Large intestine (tissue), 3 donors: ENCODE measurements around the gene AMMECR1. TPM values are rescaled to one million over a fixed set of nuclear protein-coding genes. Genes with fewer than 3 reads are reported as not detected.
"Not testable (repeated sequence)": the region's sequence is repeated elsewhere in the genome, so short reads cannot be mapped to it uniquely, and the experiment has no call there.

Source experiments
- DNase-seq, 2 donors: peaks; one replicate each; pipeline versions ENCODE4 v3.0.0 to v3.0.0-alpha.2; 2013
- H3K27ac ChIP-seq: one replicate; pipeline ENCODE4 v1.5.1; 2013; ENCODE audit warnings: low read length
- H3K27me3 ChIP-seq: 2 replicates; pipeline ENCODE4 v1.6.1; 2013; ENCODE audit warnings: low read length; ENCODE audit not compliant: control insufficient read depth, insufficient read depth
- H3K36me3 ChIP-seq: 2 replicates; pipeline ENCODE4 v1.6.1; 2013; ENCODE audit warnings: low read length; ENCODE audit not compliant: control insufficient read depth, insufficient read depth
- H3K4me1 ChIP-seq: one replicate; pipeline ENCODE4 v1.6.1; 2013; ENCODE audit warnings: low read length; ENCODE audit not compliant: control insufficient read depth, insufficient read depth
- H3K4me3 ChIP-seq: one replicate; pipeline ENCODE4 v1.5.1; 2013; ENCODE audit warnings: low read length
- H3K9me3 ChIP-seq: one replicate; pipeline ENCODE4 v1.6.1; 2013; ENCODE audit warnings: mild to moderate bottlenecking, low read depth, low read length, moderate library complexity; ENCODE audit not compliant: control insufficient read depth
- WGBS: methylation state at CpG from one replicate; pipeline ENCODE4 v1.1.5; 2013; ENCODE audit warnings: low lambda C conversion rate; ENCODE audit not compliant: insufficient coverage; 5-methylcytosine and 5-hydroxymethylcytosine counted together
- polyA plus RNA-seq: library from polyadenylated mRNA; unstranded; fragments of 120-200 nt; gene quantifications from one replicate; pipeline ENCODE4 v1.2.1, GENCODE V29; 2013

AMMECR1 gene
- polyA plus RNA-seq, 1 donor = 9.9 TPM

DNA sequence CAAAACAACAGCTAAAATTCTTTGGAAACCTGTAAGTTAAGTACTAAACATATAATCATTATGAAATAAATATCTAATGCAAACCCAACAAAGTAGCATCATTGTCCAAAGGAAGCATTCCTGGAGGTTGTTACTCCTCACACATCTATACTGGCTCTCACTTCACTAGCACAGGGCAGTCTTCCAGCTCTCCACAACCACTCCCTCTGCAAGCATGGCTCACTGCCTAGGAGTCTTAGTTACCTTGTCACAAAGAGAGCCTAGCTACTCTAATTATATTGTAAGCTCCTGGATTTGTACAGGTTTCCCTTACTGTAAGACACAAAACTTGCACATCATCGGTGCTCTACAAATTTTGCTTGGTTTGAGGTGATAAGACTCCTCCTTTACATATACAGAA lies 76.1 kb downstream of the AMMECR1 start:
- Histone ChIP-seq H3K4me1 (no peaks in the 10 kb centered on the region), H3K27ac (no peak overlapping the region), H3K27me3 (no peaks in the 10 kb centered on the region), H3K4me3 (no peak overlapping the region), H3K36me3 (no peaks in the 10 kb centered on the region), H3K9me3 (no peaks in the 10 kb centered on the region)
- WGBS = no CpG with 5 or more reads among the region's 1 CpG
- DNase-seq = no peak

GRCh38 chrX:110238259-110238658 lies 79.6 kb downstream of the AMMECR1 start:
- H3K4me1 ChIP-seq, DNase-seq, H3K36me3 ChIP-seq, H3K27ac ChIP-seq, H3K4me3 ChIP-seq, H3K9me3 ChIP-seq, H3K27me3 ChIP-seq: not testable (repeated sequence)
- no CpG with 5 or more reads among the region's 5 CpGs for WGBS

- DNase-seq, H3K4me1 ChIP-seq, H3K4me3 ChIP-seq, H3K27ac ChIP-seq, H3K27me3 ChIP-seq, H3K36me3 ChIP-seq, H3K9me3 ChIP-seq: not testable (repeated sequence)
- WGBS = no CpG with 5 or more reads among the region's 3 CpGs
Observed at GRCh38 chrX:110231485-110231884, 86.4 kb downstream of the AMMECR1 start.

GRCh38 chrX:110229497-110230111 lies 88.3 kb downstream of the AMMECR1 start:
- not testable (repeated sequence) for H3K36me3 ChIP-seq, H3K27me3 ChIP-seq, H3K9me3 ChIP-seq, H3K4me1 ChIP-seq
- no CpG with 5 or more reads among the region's 21 CpGs for WGBS
- peak overlapping the region; percentile 38 for H3K4me3 ChIP-seq
- peak; percentile 16 to 48 for DNase-seq
- peak overlapping the region; percentile 47 for H3K27ac ChIP-seq

GRCh38 chrX:110228453-110228852 lies 89.4 kb downstream of the AMMECR1 start:
- H3K36me3 ChIP-seq = no peaks in the 10 kb centered on the region

DNA sequence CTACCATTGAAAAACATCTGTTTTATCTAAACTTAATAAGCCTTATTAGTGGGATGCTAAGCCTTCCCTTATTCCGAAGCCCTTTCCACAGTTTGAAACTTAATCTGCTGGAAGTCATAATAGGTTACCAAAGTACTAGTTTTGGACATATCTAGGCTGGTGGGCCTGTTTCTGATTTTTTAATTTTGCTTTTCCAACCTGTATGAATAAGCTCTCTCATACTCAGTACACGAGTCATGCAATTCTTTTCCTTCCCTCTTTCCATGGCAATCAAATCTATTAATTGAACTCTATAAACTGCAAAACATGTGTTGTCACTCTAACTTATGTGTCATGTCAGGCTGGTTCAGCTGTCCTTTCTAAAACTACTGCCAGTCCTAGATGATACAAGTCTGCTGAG lies 91.0 kb downstream of the AMMECR1 start:
- no peaks in the 10 kb centered on the region for H3K4me1 ChIP-seq
- H3K9me3 ChIP-seq = no peaks in the 10 kb centered on the region
- H3K27me3 ChIP-seq = no peaks in the 10 kb centered on the region
- H3K4me3 ChIP-seq = no peak overlapping the region
- no peak overlapping the region for H3K27ac ChIP-seq
- WGBS = no CpG with 5 or more reads among the region's 2 CpGs
- H3K36me3 ChIP-seq = no peaks in the 10 kb centered on the region
- DNase-seq = no peak

More at GRCh38 chrX:110228453-110228852, 89.4 kb downstream of the AMMECR1 start:
- no peaks in the 10 kb centered on the region for H3K9me3 ChIP-seq
- no peaks in the 10 kb centered on the region for H3K4me1 ChIP-seq
- DNase-seq = no peak
- no peaks in the 10 kb centered on the region for H3K27me3 ChIP-seq
- WGBS = no CpG with 5 or more reads among the region's 5 CpGs
- H3K4me3 ChIP-seq = no peak overlapping the region
- no peak overlapping the region for H3K27ac ChIP-seq

GRCh38 chrX:110224926-110225617 lies 92.8 kb downstream of the AMMECR1 start:
- DNase-seq = no peak
- H3K4me1 ChIP-seq = no peaks in the 10 kb centered on the region
- H3K27me3 ChIP-seq = no peaks in the 10 kb centered on the region
- WGBS = 100% methylated on average over 1 of the region's 3 CpGs
- H3K27ac ChIP-seq = no peak overlapping the region
- H3K4me3 ChIP-seq = no peak overlapping the region
- H3K36me3 ChIP-seq = no peaks in the 10 kb centered on the region
- no peaks in the 10 kb centered on the region for H3K9me3 ChIP-seq

GRCh38 chrX:110222497-110223257 lies 95.2 kb downstream of the AMMECR1 start:
- Histone ChIP-seq H3K4me3 (no peak overlapping the region), H3K9me3 (no peaks in the 10 kb centered on the region), H3K36me3 (no peaks in the 10 kb centered on the region), H3K27ac (no peak overlapping the region), H3K27me3 (no peaks in the 10 kb centered on the region), H3K4me1 (no peaks in the 10 kb centered on the region)
- no peak for DNase-seq
- WGBS = no CpG with 5 or more reads among the region's 2 CpGs

- H3K36me3 ChIP-seq = no peaks in the 10 kb centered on the region
- no CpG with 5 or more reads among the region's 1 CpG for WGBS
- no peak for DNase-seq
- peaks cover 3% of the 10 kb centered on the region for H3K4me1 ChIP-seq
- no peaks in the 10 kb centered on the region for H3K27me3 ChIP-seq
- H3K27ac ChIP-seq = no peak overlapping the region
- H3K9me3 ChIP-seq = no peaks in the 10 kb centered on the region
- H3K4me3 ChIP-seq = no peak overlapping the region
Observed at GRCh38 chrX:110219920-110220319, 98.0 kb downstream of the AMMECR1 start.

DNA sequence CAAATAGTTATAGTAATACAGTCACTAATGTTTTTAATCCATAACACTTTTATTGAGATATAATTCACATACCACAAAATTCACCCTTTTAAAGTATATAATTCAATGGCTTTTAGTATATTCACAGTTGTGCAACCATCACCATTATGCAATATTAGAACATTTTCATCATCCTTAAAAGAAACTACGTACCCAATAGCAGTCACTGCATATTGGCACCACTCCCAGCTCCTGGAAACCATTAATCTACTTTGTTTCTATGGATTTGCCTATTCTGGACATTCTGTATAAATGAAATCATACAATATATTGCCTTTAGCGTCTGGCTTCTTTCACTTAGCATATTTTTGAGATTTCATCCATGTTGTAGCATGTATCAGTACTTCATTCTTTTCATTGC lies 99.3 kb downstream of the AMMECR1 start:
- no peak for DNase-seq
- Histone ChIP-seq H3K27me3 (no peaks in the 10 kb centered on the region), H3K27ac (no peak overlapping the region), H3K36me3 (no peaks in the 10 kb centered on the region), H3K9me3 (no peaks in the 10 kb centered on the region), H3K4me3 (no peak overlapping the region), H3K4me1 (peaks cover 3% of the 10 kb centered on the region)
- no CpG with 5 or more reads among the region's 2 CpGs for WGBS
